B cell (primary cell): ENCODE measurements around the gene GNB2. TPM values are rescaled to one million over a fixed set of nuclear protein-coding genes. Genes with fewer than 3 reads are reported as not detected.

Source experiments
- ATAC-seq: fragments of 200-7000 bp; cut with Tn5 transposase; one replicate; pipeline ENCODE4 v1.10.0; 2021; ENCODE audit warnings: low read depth, mild to moderate bottlenecking, moderate number of reproducible peaks, moderate library complexity
- CTCF ChIA-PET: fragments of 350-600 bp; sonication (Branson Sonifier 250); formaldehyde crosslinking; loops from one replicate; lab custom pipeline; 2021; ENCODE audit warnings: antibody characterized with exemption, inconsistent platforms; lab: Charles Lee
- POLR2A ChIA-PET: fragments of 350-600 bp; sonication (Branson Sonifier 250); formaldehyde crosslinking; loops from one replicate; lab custom pipeline; 2021; ENCODE audit warnings: antibody characterized with exemption; lab: Charles Lee
- DNase-seq: peaks from one replicate; pipeline ENCODE4 v3.0.0; 2013
- H2AFZ ChIP-seq: 2 replicates; pipeline ENCODE4 v1.6.1; 2012; ENCODE audit warnings: mild to moderate bottlenecking, low read depth, low read length; ENCODE audit not compliant: insufficient read depth, poor library complexity, severe bottlenecking
- H3K27ac ChIP-seq, 2 donors: 1 replicate in 1 of 2; 2 replicates in 1 of 2; pipeline ENCODE4 v1.5.1; 2012 to 2013; ENCODE audit warnings: low read length in 2 of 2, mild to moderate bottlenecking in 2 of 2, moderate library complexity in 1 of 2
- H3K27me3 ChIP-seq, 4 experiments: fragments of 200-600 bp in 1 of 4; sonication (generic) in 1 of 4; replicated peaks in 1 of 4; 1 replicate in 2 of 4; 2 replicates in 2 of 4; pipeline versions ENCODE4 v1.6.1 to v1.7.0; 2013 to 2016; ENCODE audit warnings: low read length in 3 of 4, mild to moderate bottlenecking in 2 of 4, mixed read lengths in 1 of 4, moderate library complexity in 1 of 4; ENCODE audit not compliant: insufficient read depth in 4 of 4, control insufficient read depth in 3 of 4; ENCODE audit errors: control extremely low read depth in 1 of 4
- H3K36me3 ChIP-seq, 2 experiments: replicated peaks in 1 of 2; 1 replicate in 1 of 2; 2 replicates in 1 of 2; pipeline versions ENCODE4 v1.6.1 to v1.7.1; 2013; ENCODE audit warnings: low read length in 1 of 2; ENCODE audit not compliant: insufficient read depth in 2 of 2, control insufficient read depth in 1 of 2; ENCODE audit errors: control extremely low read depth in 1 of 2, extremely low read depth in 1 of 2
- H3K4me1 ChIP-seq, 2 donors: fragments of 200-600 bp in 1 of 2; sonication (generic) in 1 of 2; 1 replicate in 1 of 2; 2 replicates in 1 of 2; pipeline versions ENCODE4 v1.5.1 to v1.6.1; 2013 to 2017; ENCODE audit warnings: low read length in 2 of 2; ENCODE audit not compliant: control insufficient read depth in 2 of 2, insufficient read depth in 2 of 2
- H3K4me2 ChIP-seq: replicated peaks from 2 replicates; pipeline ENCODE3; 2012; ENCODE audit warnings: mild to moderate bottlenecking, low read depth, low read length; ENCODE audit not compliant: poor library complexity, severe bottlenecking
- H3K4me3 ChIP-seq, 5 experiments: fragments of 200-600 bp in 1 of 5; sonication (generic) in 1 of 5; 1 replicate in 3 of 5; 2 replicates in 2 of 5; pipeline versions ENCODE4 v1.5.1 to v1.7.0; 2011 to 2016; ENCODE audit warnings: low read length in 4 of 5, mild to moderate bottlenecking in 4 of 5, low read depth in 2 of 5, control low read depth in 1 of 5, moderate library complexity in 1 of 5; ENCODE audit not compliant: insufficient read depth in 1 of 5; ENCODE audit errors: control extremely low read depth in 1 of 5, extremely low read depth in 1 of 5
- H3K79me2 ChIP-seq: fragments of 200-600 bp; sonication (generic); one replicate; pipeline ENCODE4 v1.6.0; 2016; ENCODE audit warnings: low read length; ENCODE audit not compliant: control insufficient read depth, insufficient read depth
- H3K9ac ChIP-seq: fragments of 200-600 bp; sonication (generic); 2 replicates; pipeline ENCODE4 v1.6.1; 2017; ENCODE audit warnings: mild to moderate bottlenecking, low read length, moderate library complexity
- H3K9me3 ChIP-seq, 3 donors: one replicate each; pipeline versions ENCODE4 v1.6.1 to v1.7.1; 2013; ENCODE audit warnings: low read length in 2 of 3; ENCODE audit not compliant: control insufficient read depth in 2 of 3, insufficient read depth in 1 of 3; ENCODE audit errors: control extremely low read depth in 1 of 3
- H4K20me1 ChIP-seq: 2 replicates; pipeline ENCODE4 v1.6.0; 2012; ENCODE audit warnings: mild to moderate bottlenecking, low read length; ENCODE audit not compliant: insufficient read depth, control insufficient read depth, poor library complexity, severe bottlenecking
- H3K27ac Mint-ChIP-seq: one replicate; pipeline ENCODE4 v1.8.0; 2021; ENCODE audit warnings: mixed read lengths
- H3K27me3 Mint-ChIP-seq: one replicate; pipeline ENCODE4 v1.8.0; 2021; ENCODE audit warnings: mixed read lengths
- H3K4me1 Mint-ChIP-seq: one replicate; pipeline ENCODE4 v1.8.0; 2021; ENCODE audit warnings: mixed read lengths
- H3K4me3 Mint-ChIP-seq: one replicate; pipeline ENCODE4 v1.8.0; 2021; ENCODE audit warnings: mixed read lengths
- H3K9me3 Mint-ChIP-seq: one replicate; pipeline ENCODE4 v1.8.0; 2022; ENCODE audit warnings: mixed read lengths; ENCODE audit not compliant: insufficient read depth
- EZH2 ChIP-seq: IDR thresholded peaks from 2 replicates; pipeline ENCODE4 v1.6.1; 2012; ENCODE audit warnings: borderline replicate concordance, low read depth, mild to moderate bottlenecking, moderate library complexity, low read length; ENCODE audit not compliant: insufficient read depth, poor library complexity, severe bottlenecking
- WGBS: methylation state at CpG from one replicate; pipeline ENCODE4 v1.1.5; 2013; ENCODE audit warnings: missing lambda C conversion rate; ENCODE audit not compliant: insufficient coverage; 5-methylcytosine and 5-hydroxymethylcytosine counted together
- intact Hi-C: fragments of 100-400 bp; cut with micrococcal nuclease; formaldehyde crosslinking; loops from one replicate; pipeline ENCODE4 v1.10.0; 2022
- polyA plus RNA-seq: library from polyadenylated mRNA; depleted of rRNA; stranded (reverse); fragments of >200 nt; gene quantifications from 2 replicates; pipeline ENCODE4 v1.2.3, GENCODE V29; 2012
- total RNA-seq, 2 donors: library from RNA; stranded (reverse); fragments of 120-200 nt in 1 of 2; gene quantifications; 1 replicate in 1 of 2; 2 replicates in 1 of 2; pipeline versions ENCODE4 v1.2.3 to v1.2.4, GENCODE V29; 2013 to 2022
- TF ChIP-seq, protein P1 (sequence below): fragments of 200-600 bp; IDR thresholded peaks from one replicate; pipeline ENCODE4 v1.8.0; 2022; ENCODE audit warnings: antibody characterized with exemption, mild to moderate bottlenecking

GNB2 gene
- total and polyA plus RNA-seq, 2 donors (not counting 1 experiment from before 2014, with no cell fraction given): 127 to 221 TPM

DNA sequence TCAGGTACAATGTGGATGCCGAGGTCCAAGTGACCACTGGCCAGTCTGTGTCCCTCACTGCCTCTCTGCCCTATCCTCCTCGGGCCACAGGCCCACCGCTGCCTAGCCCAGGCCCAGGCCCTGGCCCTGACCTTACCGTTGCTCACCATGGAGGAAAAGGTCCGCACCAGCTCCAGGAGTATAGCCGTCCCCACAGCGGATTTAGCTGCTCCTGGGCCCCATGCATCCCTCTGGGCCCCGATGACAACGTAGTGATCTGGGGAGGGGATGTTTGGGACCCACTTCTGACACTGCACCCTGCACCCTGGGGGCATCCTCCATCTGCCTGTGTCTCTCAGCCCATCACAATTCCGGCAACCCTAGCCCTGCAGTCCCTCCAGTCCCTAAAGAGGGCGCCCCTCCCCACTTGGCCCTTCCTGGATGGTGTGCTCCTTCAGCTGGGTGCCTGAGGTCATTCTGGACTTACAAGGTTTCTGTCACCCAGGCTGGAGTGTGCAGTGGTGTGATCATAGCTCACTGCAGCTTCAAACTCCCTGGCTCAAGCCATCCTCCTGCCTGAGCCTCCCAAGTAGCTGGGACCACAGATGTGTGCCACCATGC is 44.3 kb upstream of the GNB2 start:
- TF ChIP-seq, protein P1, sequence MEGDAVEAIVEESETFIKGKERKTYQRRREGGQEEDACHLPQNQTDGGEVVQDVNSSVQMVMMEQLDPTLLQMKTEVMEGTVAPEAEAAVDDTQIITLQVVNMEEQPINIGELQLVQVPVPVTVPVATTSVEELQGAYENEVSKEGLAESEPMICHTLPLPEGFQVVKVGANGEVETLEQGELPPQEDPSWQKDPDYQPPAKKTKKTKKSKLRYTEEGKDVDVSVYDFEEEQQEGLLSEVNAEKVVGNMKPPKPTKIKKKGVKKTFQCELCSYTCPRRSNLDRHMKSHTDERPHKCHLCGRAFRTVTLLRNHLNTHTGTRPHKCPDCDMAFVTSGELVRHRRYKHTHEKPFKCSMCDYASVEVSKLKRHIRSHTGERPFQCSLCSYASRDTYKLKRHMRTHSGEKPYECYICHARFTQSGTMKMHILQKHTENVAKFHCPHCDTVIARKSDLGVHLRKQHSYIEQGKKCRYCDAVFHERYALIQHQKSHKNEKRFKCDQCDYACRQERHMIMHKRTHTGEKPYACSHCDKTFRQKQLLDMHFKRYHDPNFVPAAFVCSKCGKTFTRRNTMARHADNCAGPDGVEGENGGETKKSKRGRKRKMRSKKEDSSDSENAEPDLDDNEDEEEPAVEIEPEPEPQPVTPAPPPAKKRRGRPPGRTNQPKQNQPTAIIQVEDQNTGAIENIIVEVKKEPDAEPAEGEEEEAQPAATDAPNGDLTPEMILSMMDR: peak; percentile 24
- TF ChIP-seq EZH2: no peak
- intact Hi-C loops: no loop called here
- WGBS: 92% methylated on average over 10 of the region's 11 CpGs
- ATAC-seq (no peak), DNase-seq (no peak)
- peaks cover 0 to 3% (median 0%) of the 10 kb centered on the region in 4 experiments for H3K27me3 ChIP-seq
- no peak overlapping the region for H2AFZ ChIP-seq
- no peak overlapping the region for H3K27ac Mint-ChIP-seq
- no peak overlapping the region for H3K4me3 ChIP-seq
- H3K27ac ChIP-seq: no peak overlapping the region
- POLR2A ChIA-PET: interaction anchor here (0.6 to 1.2 kb wide), 2 partner anchors 43 to 147 kb away, joined by 3 to 4 read pairs; partner anchors contain the start of gene FBXO24
- no peaks in the 10 kb centered on the region for H3K9me3 Mint-ChIP-seq
- H3K4me3 Mint-ChIP-seq: no peak overlapping the region
- no peaks in the 10 kb centered on the region for H3K27me3 Mint-ChIP-seq
- CTCF ChIA-PET: interaction anchor here (0.9 to 1.9 kb wide), 5 partner anchors 10 to 65 kb away, joined by 3 to 5 read pairs (median 5); partner anchors contain the start of gene MOSPD3
- H3K9ac ChIP-seq: no peak overlapping the region
- H3K9me3 ChIP-seq: peaks cover 0 to 5% (median 0%) of the 10 kb centered on the region in 3 donors
- H3K4me1 ChIP-seq: peaks cover 18 to 28% of the 10 kb centered on the region in 2 donors
- peaks cover 21% of the 10 kb centered on the region for H3K4me1 Mint-ChIP-seq
- no peaks in the 10 kb centered on the region for H3K79me2 ChIP-seq
- H3K4me2 ChIP-seq: no peak overlapping the region
- H4K20me1 ChIP-seq: no peaks in the 10 kb centered on the region
- H3K36me3 ChIP-seq: no peaks in the 10 kb centered on the region

DNA sequence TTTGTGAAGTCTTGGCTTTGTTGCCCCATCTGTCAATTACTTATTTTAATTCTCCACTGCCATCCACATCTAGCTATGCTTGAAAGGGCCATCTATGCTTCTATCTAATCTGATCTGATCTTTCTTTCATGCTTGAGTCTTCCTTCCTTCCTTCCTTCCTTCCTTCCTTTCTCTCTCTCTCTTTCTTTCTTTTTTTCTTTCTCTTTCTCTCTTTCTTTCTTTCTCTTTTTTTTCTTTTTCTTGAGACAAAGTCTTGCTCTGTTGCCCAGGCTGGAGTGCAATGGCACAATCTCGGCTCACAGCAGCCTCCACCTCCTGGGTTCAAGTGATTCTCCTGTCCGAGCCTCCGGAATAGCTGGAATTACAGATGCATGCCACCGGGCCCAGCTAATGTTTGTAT is 43.5 kb upstream of the GNB2 start:
- H3K9me3 Mint-ChIP-seq: no peaks in the 10 kb centered on the region
- Histone ChIP-seq H3K4me2 (no peak overlapping the region), H3K27me3 (peaks cover 0 to 3% (median 0%) of the 10 kb centered on the region in 4 experiments), H3K4me1 (peaks cover 18 to 28% of the 10 kb centered on the region in 2 donors), H3K79me2 (no peaks in the 10 kb centered on the region), H4K20me1 (no peaks in the 10 kb centered on the region), H3K9ac (no peak overlapping the region), H3K36me3 (no peaks in the 10 kb centered on the region), H3K9me3 (peaks cover 0 to 5% (median 0%) of the 10 kb centered on the region in 3 donors), H2AFZ (no peak overlapping the region), H3K4me3 (no peak overlapping the region), H3K27ac (no peak overlapping the region)
- H3K4me1 Mint-ChIP-seq: peaks cover 21% of the 10 kb centered on the region
- no peak overlapping the region for H3K4me3 Mint-ChIP-seq
- POLR2A ChIA-PET: interaction anchor here (0.6 to 1.2 kb wide), 2 partner anchors 44 to 148 kb away, joined by 3 to 4 read pairs; partner anchors contain the start of gene FBXO24
- no peak overlapping the region for H3K27ac Mint-ChIP-seq
- intact Hi-C loops: loop anchor here (5.0 kb wide), 2 partner anchors 62 to 222 kb away; partner anchors contain the start of genes GIGYF1 and SLC12A9
- no peaks in the 10 kb centered on the region for H3K27me3 Mint-ChIP-seq
- CTCF ChIA-PET: interaction anchor here (0.9 to 1.9 kb wide), 5 partner anchors 9 to 66 kb away, joined by 3 to 5 read pairs (median 5); partner anchors contain the start of gene MOSPD3
- DNase-seq: no peak
- no peak for ATAC-seq
- 100% methylated on average over 4 of the region's 4 CpGs for WGBS
- TF ChIP-seq, protein P1: no peak
- TF ChIP-seq EZH2: no peak
